Left colon (tissue), 2 donors: ENCODE results near the gene LRRFIP1. TPM values are rescaled to one million over a fixed set of nuclear protein-coding genes. Genes with fewer than 3 reads are reported as not detected.
"Not testable (repeated sequence)": the region's sequence is repeated elsewhere in the genome, so short reads cannot be mapped to it uniquely, and the experiment has no call there.

Experiments used
- ATAC-seq: fragments of 200-7000 bp; cut with Tn5 transposase; one replicate; pipeline ENCODE4 v1.9.1; 2020; ENCODE audit warnings: mild to moderate bottlenecking, moderate library complexity
- DNase-seq, 2 donors: peaks; one replicate each; pipeline ENCODE4 v3.0.0-alpha.2; 2020
- intact Hi-C, 2 donors: fragments of 100-400 bp; cut with DNase I in 1 of 2; cut with micrococcal nuclease in 1 of 2; formaldehyde crosslinking; loops; one replicate each; pipeline versions ENCODE4 v1.11.2 to v1.14.0; 2022; cut with DNase I, micrococcal nuclease
- total RNA-seq, 2 donors: library from RNA; stranded (reverse); fragmentation: NEBNext Ultra II Directional; extraction: Animal tissue kit (Norgen Biotek cat#: 25700); gene quantifications; one replicate each; pipeline ENCODE4 v1.2.1, GENCODE V29; 2021
- donor health status: DM: no; HTN: no; CAD: no.
- donor health status: DM: yes; HTN: yes; CAD: no.

Gene LRRFIP1
- total RNA-seq, 2 donors from 2014 or later = 121 to 123 TPM

DNA sequence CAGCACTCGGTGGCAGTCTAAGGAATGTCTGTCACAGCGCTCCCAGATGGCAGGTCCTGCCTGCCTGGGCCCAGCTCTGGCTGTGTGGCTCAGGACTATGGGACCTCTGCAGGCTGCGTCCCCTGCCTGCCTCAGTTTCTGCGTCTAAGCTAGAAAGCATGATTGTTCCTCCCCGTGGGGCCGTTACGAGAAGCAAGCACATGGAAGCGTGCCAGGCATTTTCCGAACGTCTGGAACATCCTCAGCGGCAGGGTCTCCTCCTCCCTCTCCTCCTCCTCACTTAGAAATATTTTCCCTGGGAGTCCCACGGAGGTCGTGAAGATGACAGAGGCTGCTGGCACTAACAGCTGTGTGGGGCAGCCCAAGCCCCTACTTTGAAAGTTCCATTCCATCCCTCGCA is 43.3 kb downstream of the LRRFIP1 start:
- ATAC-seq (no peak), DNase-seq (no peak)
- intact Hi-C loops = loop anchor here (10.0 kb wide), 1 partner anchor 74 kb away; no protein-coding TSS in a partner anchor

GRCh38 chr2:237671466-237672138 is 44.2 kb downstream of the LRRFIP1 start:
- intact Hi-C loops = loop anchor here (10.0 kb wide), 1 partner anchor 73 kb away; no protein-coding TSS in a partner anchor
- ATAC-seq = no peak
- DNase-seq = no peak

DNA sequence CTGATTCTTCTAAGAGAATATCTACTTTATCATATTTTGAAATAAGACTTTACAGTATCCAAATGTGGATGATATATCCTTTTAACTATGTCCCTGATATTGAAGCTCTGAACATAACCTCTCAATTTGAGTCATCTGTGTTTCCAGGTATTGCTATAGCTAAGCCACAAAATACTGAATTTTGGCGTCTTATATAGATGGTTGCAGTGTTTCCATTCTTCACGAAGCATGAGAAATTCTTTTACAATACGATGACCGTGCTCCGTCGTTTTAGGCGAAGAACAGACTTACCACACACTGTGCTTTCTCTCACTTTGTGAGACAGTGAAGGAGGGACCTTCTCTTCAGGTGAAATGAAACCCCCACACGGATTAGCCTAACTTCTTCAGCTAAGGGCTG is 45.3 kb downstream of the LRRFIP1 start:
- intact Hi-C loops = loop anchor here (10.0 kb wide), 1 partner anchor 72 kb away; no protein-coding TSS in a partner anchor
- DNase-seq = no peak
- no peak for ATAC-seq

DNA sequence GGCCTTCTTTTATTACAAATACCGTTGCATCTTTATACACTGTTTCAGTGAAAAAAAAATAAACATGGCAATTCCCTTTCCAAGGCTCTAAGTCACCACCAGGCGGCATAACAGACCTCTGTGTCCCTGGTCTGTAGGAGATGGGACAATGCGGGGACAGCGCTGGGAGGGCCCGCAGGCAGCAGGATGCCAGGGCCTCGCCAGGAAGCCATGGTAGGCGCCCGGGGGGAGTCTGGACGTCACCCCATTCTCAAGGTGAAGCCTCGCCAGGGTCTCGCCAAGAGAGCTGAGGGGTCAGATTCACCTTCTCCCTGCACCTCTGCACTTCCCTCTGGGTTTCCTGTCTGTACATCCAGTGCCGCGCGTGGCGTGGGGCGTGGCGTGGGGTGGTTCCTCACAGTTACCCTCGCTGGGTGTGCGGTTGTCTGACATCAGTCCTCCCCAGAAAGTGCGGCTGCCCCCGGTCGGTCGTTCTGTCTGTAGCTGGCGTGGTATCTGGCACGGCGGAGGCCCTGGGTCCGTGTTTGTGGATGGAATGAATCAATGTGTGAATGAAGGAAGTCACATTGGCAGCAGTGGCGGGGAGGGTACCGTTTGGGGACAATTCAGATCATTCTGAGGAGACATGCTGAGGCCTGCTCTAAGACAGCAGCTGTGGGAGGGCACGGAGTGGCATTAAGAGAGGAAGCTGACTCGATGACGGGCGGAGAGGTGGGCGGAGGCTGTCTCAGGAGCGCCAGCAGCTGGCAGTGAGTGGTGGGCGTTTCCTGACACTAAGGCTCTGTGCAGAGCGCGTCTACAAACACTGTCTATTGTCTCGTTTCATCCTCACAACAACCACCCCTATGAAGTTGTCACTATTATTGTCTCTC is 46.0 kb downstream of the LRRFIP1 start:
- DNase-seq (peak; percentile 81 to 82), ATAC-seq (peak; percentile 71)
- intact Hi-C loops = loop anchor here (10.0 kb wide), 1 partner anchor 71 kb away; no protein-coding TSS in a partner anchor

DNA sequence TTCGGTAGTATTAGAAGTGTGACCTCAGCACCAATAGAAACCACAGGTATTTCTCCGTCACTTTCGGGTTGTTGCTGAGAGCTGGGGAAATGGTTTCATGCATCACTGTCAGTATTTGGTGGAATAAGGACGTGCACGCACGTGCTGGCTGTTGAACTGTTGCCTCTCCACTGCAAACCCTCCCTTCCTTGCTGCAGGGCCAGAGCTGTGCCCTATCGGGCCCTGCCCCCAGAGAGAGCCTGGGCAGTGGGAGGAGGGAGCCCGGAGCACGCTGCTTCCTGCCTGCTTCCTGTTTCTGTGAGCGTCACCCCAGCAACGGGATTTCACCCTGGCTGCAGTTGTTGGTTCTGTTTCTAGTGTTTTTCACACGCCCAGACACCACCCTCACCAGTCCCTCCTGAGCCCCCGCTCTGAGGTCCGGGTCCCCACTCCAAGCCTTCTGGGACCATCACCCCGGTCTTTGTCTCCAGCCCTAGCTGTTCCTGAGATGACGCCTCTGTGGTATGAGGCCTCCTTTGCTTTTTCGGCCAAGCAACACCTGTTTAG is 47.4 kb downstream of the LRRFIP1 start:
- intact Hi-C loops = loop anchor here (10.0 kb wide), 1 partner anchor 70 kb away; no protein-coding TSS in a partner anchor
- peak; percentile 85 for ATAC-seq
- peak; percentile 86 to 92 for DNase-seq

- ATAC-seq (no peak), DNase-seq (no peak)
- intact Hi-C loops = loop anchor here (10.0 kb wide), 1 partner anchor 69 kb away; no protein-coding TSS in a partner anchor
Measured at GRCh38 chr2:237675316-237675715, 47.9 kb downstream of the LRRFIP1 start.

DNA sequence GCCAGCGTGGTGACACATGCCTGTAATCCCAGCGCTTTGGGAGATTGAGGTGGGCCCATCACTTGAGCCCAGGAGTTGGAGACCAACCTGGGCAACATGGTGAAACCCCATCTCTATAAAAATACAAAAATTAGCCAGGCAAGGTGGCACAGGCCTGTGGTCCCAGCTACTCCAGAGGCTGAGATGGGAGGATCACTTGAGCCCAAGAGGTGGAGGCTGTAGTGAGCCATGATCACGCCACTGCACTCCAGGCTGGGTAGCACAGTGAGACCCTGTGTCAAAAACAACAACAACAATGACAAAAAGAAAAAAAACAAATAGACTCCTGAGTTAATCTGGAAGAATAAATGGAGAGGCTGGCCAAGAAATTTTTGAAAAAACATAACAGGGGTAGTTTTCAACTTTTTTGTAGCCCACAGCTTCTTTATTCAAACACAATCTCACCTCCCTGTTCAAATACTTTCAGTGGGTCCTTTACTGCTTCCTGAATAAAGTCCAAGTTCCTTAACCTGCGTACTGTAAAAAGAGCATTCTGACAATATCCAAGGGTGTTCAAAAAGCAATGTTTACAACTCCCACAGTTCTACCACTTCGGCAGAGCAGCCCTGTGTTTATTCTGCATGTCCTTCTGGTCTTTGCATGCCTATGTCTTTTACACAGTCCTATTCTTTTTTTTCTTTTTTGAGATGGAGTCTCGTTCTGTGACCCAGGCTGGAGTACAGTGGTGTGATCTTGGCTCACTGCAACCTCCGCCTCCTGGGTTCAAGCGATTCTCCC is 53.5 kb downstream of the LRRFIP1 start:
- intact Hi-C loops = no loop called here
- ATAC-seq = peak; percentile 61
- DNase-seq = no peak

- no peak for ATAC-seq
- no peak for DNase-seq
- intact Hi-C loops = no loop called here
Measured at GRCh38 chr2:237682151-237682550, 54.8 kb downstream of the LRRFIP1 start.

DNA sequence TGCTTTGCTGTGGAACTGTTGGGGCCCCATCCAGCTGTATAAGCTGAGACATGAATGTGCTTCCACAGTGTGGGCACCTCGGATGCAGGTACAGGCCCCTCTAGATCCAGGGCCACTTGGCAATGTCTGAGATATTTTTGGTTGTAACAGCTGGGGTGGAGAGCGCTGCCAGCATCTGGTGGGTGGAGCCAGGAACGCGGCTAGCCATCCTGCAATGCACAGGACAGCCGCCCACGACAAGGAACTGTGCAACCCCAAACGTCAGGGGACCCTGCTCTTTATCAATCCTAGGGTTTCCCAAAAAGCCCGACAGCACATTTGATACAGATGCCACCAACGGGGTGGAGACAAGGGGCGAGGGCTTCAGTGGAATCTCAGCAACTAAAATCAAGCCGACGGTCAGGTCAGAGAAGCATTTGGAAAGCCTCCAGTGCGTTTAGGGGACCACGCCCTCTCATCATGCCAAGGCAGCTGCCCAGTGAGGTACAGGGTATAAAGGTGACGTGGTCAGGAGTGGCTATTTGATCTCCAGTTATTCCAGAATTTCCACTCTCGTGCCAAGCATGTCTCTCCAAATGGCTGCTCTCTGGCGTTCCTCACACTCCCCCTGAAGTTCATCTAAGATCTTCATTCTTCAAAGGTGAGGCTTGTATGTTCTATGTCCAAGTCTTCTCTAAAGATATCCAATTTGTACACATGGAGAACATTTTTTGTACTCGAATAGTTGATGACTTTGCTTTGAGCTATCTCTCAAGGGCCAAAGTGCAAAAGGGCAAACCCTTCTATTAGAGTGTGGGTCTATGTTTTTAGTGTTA is 55.7 kb downstream of the LRRFIP1 start:
- ATAC-seq (peak; percentile 75), DNase-seq (peak; percentile 67 to 76)
- intact Hi-C loops = no loop called here

DNA sequence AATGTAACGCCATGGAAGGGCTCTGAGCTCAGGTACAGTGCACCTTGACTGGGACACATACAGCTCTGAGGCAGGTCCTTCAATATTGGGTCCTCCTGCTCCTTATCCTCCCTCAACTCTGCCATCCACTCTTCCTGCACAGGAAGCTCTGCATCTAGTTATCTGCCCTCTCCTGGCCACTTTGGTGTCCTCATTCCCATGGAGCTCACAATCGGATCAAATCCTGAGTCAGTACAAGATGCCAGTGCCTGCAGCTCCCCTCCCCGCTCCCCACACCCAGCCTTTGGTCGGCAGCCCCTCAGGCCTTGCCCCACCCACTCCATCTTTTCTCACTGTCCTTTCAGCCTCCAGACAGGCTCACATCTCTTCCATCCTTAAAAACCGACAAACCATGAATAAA is 58.0 kb downstream of the LRRFIP1 start:
- peak in 1 of 2 donors; percentile 36 for DNase-seq
- ATAC-seq = no peak
- intact Hi-C loops = no loop called here

GRCh38 chr2:237686659-237687136 is 59.3 kb downstream of the LRRFIP1 start:
- intact Hi-C loops = no loop called here
- ATAC-seq = no peak
- no peak for DNase-seq

DNA sequence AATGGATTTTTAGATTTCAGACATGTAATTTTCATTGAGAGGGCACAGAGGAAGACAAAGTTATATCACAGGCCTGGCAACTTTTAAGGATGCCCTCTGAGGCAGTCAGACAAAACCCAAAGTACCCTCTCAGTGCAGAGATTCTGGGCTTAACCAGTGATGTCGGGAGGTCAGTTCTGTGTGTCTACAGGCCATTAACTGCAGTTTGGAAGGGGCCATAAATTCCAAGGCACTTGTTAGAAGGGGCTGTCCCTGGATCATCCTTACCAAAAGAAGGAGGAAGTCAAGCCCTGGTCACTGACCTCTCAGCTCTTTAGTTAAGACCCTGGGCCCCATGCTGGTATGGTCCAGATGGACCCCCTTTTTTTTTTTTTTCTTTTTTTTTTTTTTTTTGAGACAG is 60.7 kb downstream of the LRRFIP1 start:
- ATAC-seq (no peak), DNase-seq (peak in 1 of 2 donors; percentile 20)
- intact Hi-C loops = no loop called here

- intact Hi-C loops, ATAC-seq: not testable (repeated sequence)
- peak in 1 of 2 donors; percentile 22 for DNase-seq
Measured at GRCh38 chr2:237688541-237688940, 61.2 kb downstream of the LRRFIP1 start.

DNA sequence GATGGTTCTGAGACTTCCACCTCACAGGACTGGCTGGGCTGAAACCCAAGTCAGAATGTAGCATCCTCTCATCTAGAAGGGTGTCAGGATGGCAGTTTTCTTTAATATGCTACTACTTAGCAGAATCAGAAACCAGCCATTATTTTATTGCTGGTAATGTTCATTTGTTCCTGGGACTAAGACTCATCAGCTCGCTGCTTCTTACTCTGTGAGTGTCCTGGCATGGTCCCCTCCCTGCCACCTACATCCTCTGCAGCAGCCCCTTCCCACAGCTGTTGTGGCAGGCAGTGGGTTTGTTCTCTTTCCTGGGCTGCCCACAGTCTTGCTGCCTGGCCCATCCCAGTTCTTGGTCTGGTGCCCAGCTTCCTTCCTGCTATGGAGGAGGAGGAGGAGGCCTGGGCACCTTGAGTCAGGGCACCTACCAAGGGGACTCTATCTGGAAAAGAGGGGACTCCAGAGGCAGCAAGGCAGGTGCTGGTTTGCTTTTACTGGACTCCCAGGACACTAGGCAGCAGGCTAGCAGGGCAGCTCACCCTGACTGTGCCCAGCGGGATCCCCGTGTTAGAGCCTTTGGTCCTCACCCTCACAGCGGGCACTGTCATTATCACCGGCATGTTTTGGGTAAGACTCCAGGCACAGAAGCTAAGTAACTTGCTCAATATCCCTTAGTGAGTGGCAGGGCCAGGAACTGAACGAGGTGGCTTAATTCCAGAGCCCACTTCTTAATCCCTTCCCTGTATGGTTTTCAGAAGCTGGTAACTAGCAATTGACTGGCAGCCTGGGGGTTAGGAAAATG is 62.1 kb downstream of the LRRFIP1 start:
- DNase-seq (peak; percentile 76 to 77), ATAC-seq (no peak)
- intact Hi-C loops = no loop called here

DNA sequence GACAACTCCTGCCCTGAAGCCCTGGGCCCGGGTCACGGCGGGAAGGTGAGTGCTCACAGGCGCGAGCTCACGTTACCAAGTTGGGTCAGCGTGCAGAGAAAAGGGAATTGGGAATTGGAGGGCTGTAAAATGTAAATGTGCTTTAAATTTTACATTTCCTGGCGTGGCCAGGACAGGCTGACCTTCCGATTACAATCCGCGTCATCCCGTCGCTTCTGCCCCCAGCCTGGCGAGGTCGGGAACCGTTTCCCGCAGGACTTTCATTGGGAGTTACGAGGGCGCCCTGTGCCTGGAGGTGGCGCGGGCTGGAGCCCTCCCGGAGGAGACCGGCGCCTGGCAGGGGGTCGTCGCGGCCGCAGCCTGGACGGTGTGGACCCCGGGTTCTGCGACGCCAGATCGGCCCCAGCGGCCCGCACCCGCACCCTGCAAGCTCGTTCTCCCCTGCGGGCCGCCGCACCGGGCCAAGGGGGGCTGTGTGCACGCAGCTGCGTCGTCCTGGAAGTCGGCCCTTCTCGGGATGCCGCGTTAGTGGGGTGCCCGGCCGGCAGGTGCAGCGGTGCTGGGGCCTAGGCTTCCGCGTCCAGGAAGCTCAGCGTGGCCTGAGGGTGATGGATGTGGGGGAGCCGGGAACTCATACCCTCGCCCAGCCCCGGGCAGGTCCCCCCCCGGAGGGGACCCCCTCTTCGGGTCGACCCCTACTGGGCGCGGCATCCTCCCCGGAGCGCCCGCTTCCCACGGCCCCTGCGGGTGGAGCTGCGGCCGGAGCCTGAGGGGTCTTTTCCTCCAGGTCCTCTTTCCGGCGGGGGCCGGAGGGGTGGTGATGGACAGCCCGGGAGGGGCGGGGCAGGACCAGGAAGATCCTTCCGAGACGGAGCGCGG is 63.9 kb downstream of the LRRFIP1 start:
- intact Hi-C loops = no loop called here
- DNase-seq = peak; percentile 72 to 98
- ATAC-seq = peak; percentile 28
